Measurements from ENCODE around the gene JSRP1. TPM values are rescaled to one million over a fixed set of nuclear protein-coding genes. Genes with fewer than 3 reads are reported as not detected.

The JSRP1 gene
- total and polyA plus RNA-seq, 2 of the 8 experiments (the other 6 are each of a cell fraction or from before 2014, with no cell fraction given) = 0.24 to 0.56 TPM

GRCh38 chr19:2268861-2269243 lies 12.6 kb upstream of the JSRP1 start:
- Histone ChIP-seq H3K27me3 (replicated peaks in 1 of 4; ENCODE audit: control insufficient read depth in 3 of 4, extremely low read depth in 1 of 4, insufficient read depth in 3 of 4, low read length in 3 of 4) (no peaks in the 10 kb centered on the region), H4K8ac (ENCODE audit: extremely low read depth, insufficient read depth, low read length) (no peak overlapping the region; the same call in 1 of the 2 replicates), H2AK5ac (ENCODE audit: low read depth, low read length) (no peak overlapping the region), H3K4me1 (replicated peaks in 1 of 4; ENCODE audit: control insufficient read depth in 3 of 4, insufficient read depth in 4 of 4, low read length in 3 of 4) (peaks cover 0 to 20% (median 7%) of the 10 kb centered on the region in 4 experiments; a peak in 5 of 7 replicates), H3K36me3 (ENCODE audit: control insufficient read depth in 2 of 4, insufficient read depth in 4 of 4, low read length in 3 of 4) (peaks cover 3 to 23% (median 9%) of the 10 kb centered on the region in 4 experiments; a peak in 5 of 8 replicates), H2BK15ac (ENCODE audit: low read length) (no peak overlapping the region), H4K20me1 (replicated peaks in 1 of 2; ENCODE audit: control insufficient read depth in 1 of 2, insufficient read depth in 2 of 2, low read length in 2 of 2) (peaks cover 17 to 21% of the 10 kb centered on the region in 2 experiments), H3K4ac (replicated peaks; ENCODE audit: insufficient read length, low read depth, low read length) (no peak overlapping the region), H3K79me2 (ENCODE audit: control insufficient read depth in 1 of 2, insufficient read depth in 2 of 2, low read length in 2 of 2) (peaks cover 20 to 34% of the 10 kb centered on the region in 2 experiments; a peak in 3 of 4 replicates), H3K79me1 (ENCODE audit: low read depth, low read length) (no peaks in the 10 kb centered on the region), H3K9ac (replicated peaks in 1 of 4; ENCODE audit: extremely low read depth in 1 of 4, low read depth in 3 of 4, low read length in 3 of 4) (peak overlapping the region in 1 of 4 experiments; percentile 72; a peak in 3 of 7 replicates), H3K9me3 (ENCODE audit: insufficient read depth in 2 of 2, low read depth in 1 of 2, low read length in 1 of 2) (no peaks in the 10 kb centered on the region), H2BK5ac (ENCODE audit: low read depth, low read length) (peak overlapping the region; percentile 71; the same call in 1 of the 2 replicates), H2BK12ac (ENCODE audit: low read depth, low read length) (no peak overlapping the region), H2AFZ (ENCODE audit: low read length) (no peak overlapping the region), H3K56ac (replicated peaks; ENCODE audit: insufficient read length, low read depth, low read length) (no peak overlapping the region), H3K4me2 (ENCODE audit: insufficient read depth in 1 of 2, low read depth in 2 of 2, low read length in 2 of 2) (peak overlapping the region; percentile 38 to 63; a peak in 2 of 4 replicates), H4K91ac (replicated peaks; ENCODE audit: insufficient read length, low read length) (no peak overlapping the region), H3K14ac (ENCODE audit: insufficient read length) (no peak overlapping the region), H3K27ac (ENCODE audit: low read depth, low read length) (no peak overlapping the region), H3K23me2 (ENCODE audit: low read depth, low read length) (peaks cover 5% of the 10 kb centered on the region; the same call in 1 of the 2 replicates), H4K5ac (ENCODE audit: insufficient read length, low read depth, low read length) (no peak overlapping the region), H3K23ac (ENCODE audit: insufficient read length) (no peak overlapping the region), H3K18ac (ENCODE audit: extremely low read depth, low read length) (peak overlapping the region; percentile 87), H2BK120ac (replicated peaks; ENCODE audit: low read depth, low read length) (peak overlapping the region; percentile 94), H2BK20ac (ENCODE audit: low read length) (no peak overlapping the region), H3K4me3 (ENCODE audit: extremely low read depth in 1 of 4, insufficient read depth in 2 of 4, low read depth in 3 of 4, low read length in 4 of 4) (peak overlapping the region; percentile 68 to 100 (median 94))
- DNase-seq (ENCODE audit: low read depth in 1 of 2, low spot score in 2 of 2) = no peak
- no peak for FAIRE-seq
- ChIA-PET POLR2A (ENCODE audit: partially characterized antibody) (interaction anchor here (1.4 to 23.4 kb wide), 6 partner anchors 14 to 85 kb away, joined by 6 to 330 read pairs (median 16); partner anchors contain the start of genes AMH, JSRP1 and SF3A2), CTCF (ENCODE audit: partially characterized antibody) (no interaction called here)
- 7% methylated on average over 16 of the region's 19 CpGs; no CpG with 5 or more reads in 1 of the 2 experiments for WGBS, 2 experiments (ENCODE audit: extremely low coverage in 1 of 2, insufficient coverage in 1 of 2, insufficient read length in 1 of 2, insufficient replicate concordance in 2 of 2, low coverage in 1 of 2, low lambda C conversion rate in 2 of 2, missing lambda C conversion rate in 1 of 2)
- TF ChIP-seq BRCA1 (IDR thresholded peaks at IDR 0.05; ENCODE audit: low read depth, low read length) (no peak), PHF8 (conservative IDR thresholded peaks at IDR 0.05; ENCODE audit: low read depth, low read length) (no peak), EGR1 (IDR thresholded peaks at IDR 0.05; ENCODE audit: borderline replicate concordance, low read depth, low read length) (peak; percentile 89), RBBP5 (IDR thresholded peaks at IDR 0.05; ENCODE audit: borderline replicate concordance, low read depth, low read length) (peak; percentile 3; the same call in 1 of the 2 replicates), ASH2L (IDR thresholded peaks at IDR 0.05; ENCODE audit: low read length) (peak; percentile 13), NRF1 (IDR thresholded peaks at IDR 0.05; ENCODE audit: low read depth, low read length) (no peak), CTCF (IDR thresholded peaks at IDR 0.05; ENCODE audit: control extremely low read depth in 1 of 3, insufficient read depth in 1 of 3, low read depth in 1 of 3, low read length in 3 of 3) (no peak), HDAC2 (IDR thresholded peaks at IDR 0.05; ENCODE audit: borderline replicate concordance in 1 of 2, low read depth in 2 of 2, low read length in 2 of 2) (no peak), KDM4A (IDR thresholded peaks at IDR 0.05; ENCODE audit: low read depth, low read length, severe bottlenecking) (peak; percentile 60), SRF (IDR thresholded peaks at IDR 0.05; ENCODE audit: low read depth, low read length) (no peak)
